ENCODE measurements around the gene SORCS1. TPM values are rescaled to one million over a fixed set of nuclear protein-coding genes. Genes with fewer than 3 reads are reported as not detected.

SORCS1 gene
- total RNA-seq, 1 experiment from 2014 or later = not detected

- H3K9me2 ChIP-seq (ENCODE audit: insufficient read depth) = no peaks in the 10 kb centered on the region
- no peak overlapping the region for H3K4me2 ChIP-seq (ENCODE audit: low read length)
- ChIA-PET RAD21 (ENCODE audit: low non-redundant PET in 1 of 2, low total read pairs in 2 of 2, uncharacterized antibody in 2 of 2, unreplicated experiment in 2 of 2) (no interaction called here), POLR2A (no interaction called here), CTCF (no interaction called here)
- H3K4me1 ChIP-seq (ENCODE audit: control insufficient read depth in 1 of 2, insufficient read depth in 2 of 2, low read length in 2 of 2) = no peaks in the 10 kb centered on the region
- no peaks in the 10 kb centered on the region for H3K79me2 ChIP-seq (ENCODE audit: insufficient read depth, low read length)
- DNase-seq (ENCODE audit: low read depth, low spot score) (no peak), ATAC-seq (no peak)
- BruUV-seq (replicated peaks) = no TSS peak
- TF ChIP-seq YY1 (IDR thresholded peaks at IDR 0.05; ENCODE audit: extremely low read depth, insufficient replicate concordance, low read depth, low read length) (no peak), FOSL1 (IDR thresholded peaks at IDR 0.05; ENCODE audit: low read depth) (no peak), ZFX (IDR thresholded peaks at IDR 0.05) (no peak), ELF1 (IDR thresholded peaks at IDR 0.05; ENCODE audit: borderline replicate concordance, low read depth) (no peak), EZH2 (IDR thresholded peaks at IDR 0.05) (no peak)
- intact Hi-C loops (cut with micrococcal nuclease) = no loop called here
- no peak overlapping the region for H2AFZ ChIP-seq (ENCODE audit: low read depth, low read length, poor library complexity, severe bottlenecking)
- peaks cover 31 to 51% of the 10 kb centered on the region in 2 experiments for H3K9me3 ChIP-seq (ENCODE audit: control insufficient read depth in 1 of 2, insufficient read depth in 1 of 2, low read depth in 1 of 2, low read length in 2 of 2)
- H3K27me3 ChIP-seq (ENCODE audit: insufficient read depth, low read length) = no peaks in the 10 kb centered on the region
- no peak overlapping the region for H3K27ac ChIP-seq (ENCODE audit: low read depth, low read length)
- no peaks in the 10 kb centered on the region for H4K20me1 ChIP-seq (ENCODE audit: insufficient read depth)
- no peaks in the 10 kb centered on the region for H3K36me3 ChIP-seq (ENCODE audit: control insufficient read depth in 1 of 2, insufficient read depth in 2 of 2, low read length in 2 of 2)
- H3K9ac ChIP-seq (ENCODE audit: low read length) = no peak overlapping the region
- no peak overlapping the region for H3K4me3 ChIP-seq (replicated peaks in 1 of 2; ENCODE audit: low read depth in 1 of 2, low read length in 2 of 2)
These were observed 104.6 kb downstream of the SORCS1 start for GRCh38 chr10:107059872-107060271.

- Histone ChIP-seq H3K36me3 (ENCODE audit: control insufficient read depth in 1 of 2, insufficient read depth in 2 of 2, low read length in 2 of 2) (no peaks in the 10 kb centered on the region), H3K79me2 (ENCODE audit: insufficient read depth, low read length) (no peaks in the 10 kb centered on the region), H2AFZ (ENCODE audit: low read depth, low read length, poor library complexity, severe bottlenecking) (no peak overlapping the region), H4K20me1 (ENCODE audit: insufficient read depth) (no peaks in the 10 kb centered on the region), H3K4me3 (replicated peaks in 1 of 2; ENCODE audit: low read depth in 1 of 2, low read length in 2 of 2) (no peak overlapping the region), H3K9ac (ENCODE audit: low read length) (no peak overlapping the region), H3K27me3 (ENCODE audit: insufficient read depth, low read length) (no peaks in the 10 kb centered on the region), H3K4me1 (ENCODE audit: control insufficient read depth in 1 of 2, insufficient read depth in 2 of 2, low read length in 2 of 2) (no peaks in the 10 kb centered on the region), H3K4me2 (ENCODE audit: low read length) (no peak overlapping the region), H3K9me3 (ENCODE audit: control insufficient read depth in 1 of 2, insufficient read depth in 1 of 2, low read depth in 1 of 2, low read length in 2 of 2) (peaks cover 28 to 50% of the 10 kb centered on the region in 2 experiments), H3K27ac (ENCODE audit: low read depth, low read length) (no peak overlapping the region), H3K9me2 (ENCODE audit: insufficient read depth) (no peaks in the 10 kb centered on the region)
- DNase-seq (ENCODE audit: low read depth, low spot score) (no peak), ATAC-seq (no peak)
- RAD21 ChIA-PET (ENCODE audit: low non-redundant PET in 1 of 2, low total read pairs in 2 of 2, uncharacterized antibody in 2 of 2, unreplicated experiment in 2 of 2) = no interaction called here
- CTCF ChIA-PET = no interaction called here
- intact Hi-C loops (cut with micrococcal nuclease) = no loop called here
- POLR2A ChIA-PET = no interaction called here
- no TSS peak for BruUV-seq (replicated peaks)
- TF ChIP-seq EGR1 (IDR thresholded peaks at IDR 0.05; ENCODE audit: low read depth) = no peak
- TF ChIP-seq JUND (IDR thresholded peaks at IDR 0.05) = no peak
- no peak for TF ChIP-seq ZNF274 (IDR thresholded peaks at IDR 0.05; ENCODE audit: low read depth, low read length)
- no peak for TF ChIP-seq POLR2A (IDR thresholded peaks at IDR 0.05; ENCODE audit: borderline replicate concordance, extremely low read depth, insufficient read depth, insufficient read length)
- no peak for TF ChIP-seq CBX3 (IDR thresholded peaks at IDR 0.05; ENCODE audit: low read depth)
- TF ChIP-seq REST (IDR thresholded peaks at IDR 0.05; ENCODE audit: low read depth) = no peak
These were observed 105.3 kb downstream of the SORCS1 start for GRCh38 chr10:107059068-107059804.

Data from HCT116 (cell line).